Suprapubic skin (tissue), 4 donors: ENCODE measurements around the gene MAP7. TPM values are rescaled to one million over a fixed set of nuclear protein-coding genes. Genes with fewer than 3 reads are reported as not detected.

ENCODE experiments used
- DNase-seq, 2 donors: peaks; one replicate each; pipeline ENCODE4 v3.0.0-alpha.2; 2019; ENCODE audit warnings: low spot score in 2 of 2
- H3K27ac ChIP-seq: fragments of 200-600 bp; sonication (generic); one replicate; pipeline ENCODE4 v1.5.1; 2019
- H3K27me3 ChIP-seq: fragments of 200-600 bp; sonication (generic); one replicate; pipeline ENCODE4 v1.5.1; 2019
- H3K36me3 ChIP-seq: fragments of 200-600 bp; sonication (generic); one replicate; pipeline ENCODE4 v1.5.1; 2019
- H3K4me1 ChIP-seq: fragments of 200-600 bp; sonication (generic); one replicate; pipeline ENCODE4 v1.5.1; 2019
- H3K4me3 ChIP-seq: fragments of 200-600 bp; sonication (generic); one replicate; pipeline ENCODE4 v1.5.1; 2019; ENCODE audit warnings: mild to moderate bottlenecking
- H3K9me3 ChIP-seq: fragments of 200-600 bp; sonication (generic); one replicate; pipeline ENCODE4 v1.5.1; 2019
- EP300 ChIP-seq: sonication (generic); formaldehyde crosslinking; IDR thresholded peaks from one replicate; pipeline ENCODE4 v1.6.1; 2017; ENCODE audit warnings: antibody characterized with exemption
- POLR2A ChIP-seq, 2 donors: fragments of 450-650 bp; IDR thresholded peaks; one replicate each; pipeline ENCODE4 v1.6.1; 2017; ENCODE audit warnings: antibody characterized with exemption in 2 of 2, mild to moderate bottlenecking in 2 of 2, moderate library complexity in 2 of 2
- POLR2AphosphoS5 ChIP-seq, 3 donors: sonication (generic); formaldehyde crosslinking; IDR thresholded peaks; one replicate each; pipeline ENCODE4 v1.6.1; 2017; ENCODE audit warnings: antibody characterized with exemption in 3 of 3
- WGBS: methylation state at CpG from one replicate; pipeline ENCODE4 v1.1.5; 2018; 5-methylcytosine and 5-hydroxymethylcytosine counted together
- total RNA-seq, 4 donors: library from RNA; depleted of rRNA; stranded (reverse); fragments of >200 nt; gene quantifications; one replicate each; pipeline ENCODE4 v1.1.0, GENCODE V29; 2016
- TF ChIP-seq, protein P1 (sequence below), 2 donors: fragments of 200-600 bp in 1 of 2; fragments of 450-650 bp in 1 of 2; sonication (generic) in 1 of 2; IDR thresholded peaks; one replicate each; pipeline ENCODE4 v1.5.1; 2016 to 2019; ENCODE audit warnings: antibody characterized with exemption in 2 of 2, mild to moderate bottlenecking in 1 of 2, moderate library complexity in 1 of 2

Gene MAP7
- total RNA-seq, 4 donors from 2014 or later = 25.9 to 41.0 (median 28.8) TPM

GRCh38 chr6:136563386-136564152 is 13.3 kb upstream of the MAP7 start:
- H3K27ac ChIP-seq = no peak overlapping the region
- H3K4me1 ChIP-seq = no peaks in the 10 kb centered on the region
- DNase-seq = no peak
- H3K27me3 ChIP-seq = no peaks in the 10 kb centered on the region
- TF ChIP-seq POLR2A (IDR thresholded peaks at IDR 0.05) = no peak
- TF ChIP-seq, protein P1, sequence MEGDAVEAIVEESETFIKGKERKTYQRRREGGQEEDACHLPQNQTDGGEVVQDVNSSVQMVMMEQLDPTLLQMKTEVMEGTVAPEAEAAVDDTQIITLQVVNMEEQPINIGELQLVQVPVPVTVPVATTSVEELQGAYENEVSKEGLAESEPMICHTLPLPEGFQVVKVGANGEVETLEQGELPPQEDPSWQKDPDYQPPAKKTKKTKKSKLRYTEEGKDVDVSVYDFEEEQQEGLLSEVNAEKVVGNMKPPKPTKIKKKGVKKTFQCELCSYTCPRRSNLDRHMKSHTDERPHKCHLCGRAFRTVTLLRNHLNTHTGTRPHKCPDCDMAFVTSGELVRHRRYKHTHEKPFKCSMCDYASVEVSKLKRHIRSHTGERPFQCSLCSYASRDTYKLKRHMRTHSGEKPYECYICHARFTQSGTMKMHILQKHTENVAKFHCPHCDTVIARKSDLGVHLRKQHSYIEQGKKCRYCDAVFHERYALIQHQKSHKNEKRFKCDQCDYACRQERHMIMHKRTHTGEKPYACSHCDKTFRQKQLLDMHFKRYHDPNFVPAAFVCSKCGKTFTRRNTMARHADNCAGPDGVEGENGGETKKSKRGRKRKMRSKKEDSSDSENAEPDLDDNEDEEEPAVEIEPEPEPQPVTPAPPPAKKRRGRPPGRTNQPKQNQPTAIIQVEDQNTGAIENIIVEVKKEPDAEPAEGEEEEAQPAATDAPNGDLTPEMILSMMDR (IDR thresholded peaks at IDR 0.05) = no peak
- TF ChIP-seq EP300 = no peak
- no peak for TF ChIP-seq POLR2AphosphoS5 (IDR thresholded peaks at IDR 0.05)
- H3K4me3 ChIP-seq = no peak overlapping the region
- peaks cover 12% of the 10 kb centered on the region for H3K36me3 ChIP-seq
- WGBS = 67% methylated on average over 6 of the region's 6 CpGs
- no peaks in the 10 kb centered on the region for H3K9me3 ChIP-seq

- peaks cover 20% of the 10 kb centered on the region for H3K36me3 ChIP-seq
- TF ChIP-seq POLR2AphosphoS5 (IDR thresholded peaks at IDR 0.05) (no peak), EP300 (no peak), POLR2A (IDR thresholded peaks at IDR 0.05) (no peak)
- TF ChIP-seq, protein P1 (IDR thresholded peaks at IDR 0.05) = no peak
- H3K27me3 ChIP-seq = no peaks in the 10 kb centered on the region
- no peaks in the 10 kb centered on the region for H3K9me3 ChIP-seq
- no peak for DNase-seq
- H3K27ac ChIP-seq = no peak overlapping the region
- 89% methylated on average over 2 of the region's 2 CpGs for WGBS
- H3K4me3 ChIP-seq = no peak overlapping the region
- no peaks in the 10 kb centered on the region for H3K4me1 ChIP-seq
Measured at GRCh38 chr6:136562211-136562610, 12.0 kb upstream of the MAP7 start.

- no peak for TF ChIP-seq POLR2AphosphoS5 (IDR thresholded peaks at IDR 0.05)
- TF ChIP-seq EP300 = no peak
- TF ChIP-seq, protein P1 (IDR thresholded peaks at IDR 0.05) = no peak
- TF ChIP-seq POLR2A (IDR thresholded peaks at IDR 0.05) = no peak
- Histone ChIP-seq H3K9me3 (no peaks in the 10 kb centered on the region), H3K4me1 (peaks cover 25% of the 10 kb centered on the region), H3K4me3 (no peak overlapping the region), H3K27me3 (no peaks in the 10 kb centered on the region), H3K27ac (no peak overlapping the region), H3K36me3 (peaks cover 6% of the 10 kb centered on the region)
- DNase-seq = no peak
- WGBS = 85% methylated on average over 5 of the region's 5 CpGs
Measured at GRCh38 chr6:136553166-136553787, 3.1 kb upstream of the MAP7 start.

DNA sequence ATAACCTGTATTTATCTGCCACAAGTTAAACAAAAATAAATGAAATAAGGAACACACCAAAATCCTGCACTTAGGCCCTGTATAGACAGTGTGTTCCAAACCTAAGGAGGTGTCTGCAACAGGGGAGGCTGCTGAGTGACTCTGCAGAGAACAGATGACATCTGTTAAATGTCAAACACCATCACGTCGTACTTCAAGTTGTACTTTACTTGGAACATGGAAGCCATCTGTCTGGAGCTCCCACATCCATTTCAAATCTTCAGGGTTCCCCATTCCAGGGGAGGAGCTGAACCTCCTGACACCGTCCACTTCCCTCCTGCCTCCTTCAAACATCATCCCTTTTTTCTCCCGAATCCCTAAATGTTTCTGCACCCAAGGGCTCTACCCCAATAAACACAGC is 1.8 kb upstream of the MAP7 start:
- H3K27ac ChIP-seq = no peak overlapping the region
- H3K4me3 ChIP-seq = no peak overlapping the region
- no peaks in the 10 kb centered on the region for H3K27me3 ChIP-seq
- peaks cover 25% of the 10 kb centered on the region for H3K4me1 ChIP-seq
- no peaks in the 10 kb centered on the region for H3K9me3 ChIP-seq
- TF ChIP-seq POLR2A (IDR thresholded peaks at IDR 0.05) (no peak), EP300 (no peak), POLR2AphosphoS5 (IDR thresholded peaks at IDR 0.05) (no peak)
- TF ChIP-seq, protein P1 (IDR thresholded peaks at IDR 0.05) = no peak
- 90% methylated on average over 4 of the region's 4 CpGs for WGBS
- DNase-seq = no peak
- no peaks in the 10 kb centered on the region for H3K36me3 ChIP-seq

- Histone ChIP-seq H3K9me3 (no peaks in the 10 kb centered on the region), H3K4me1 (peaks cover 25% of the 10 kb centered on the region), H3K27me3 (no peaks in the 10 kb centered on the region), H3K4me3 (peak overlapping the region; percentile 73), H3K36me3 (no peaks in the 10 kb centered on the region), H3K27ac (no peak overlapping the region)
- no peak for DNase-seq
- 62% methylated on average over 8 of the region's 8 CpGs for WGBS
- TF ChIP-seq POLR2AphosphoS5 (IDR thresholded peaks at IDR 0.05) (no peak), EP300 (no peak), POLR2A (IDR thresholded peaks at IDR 0.05) (no peak)
- TF ChIP-seq, protein P1 (IDR thresholded peaks at IDR 0.05) = no peak
Measured at GRCh38 chr6:136551103-136551502, 881 bp upstream of the MAP7 start.
